COLO668 (cell line): ENCODE data around the gene DYNAP.

Experiments
- DNase-seq: peaks from one replicate; lab custom pipeline; 2025; ENCODE audit not compliant: unreplicated experiment; lab: John Stamatoyannopoulos, UW

DYNAP gene

DNA sequence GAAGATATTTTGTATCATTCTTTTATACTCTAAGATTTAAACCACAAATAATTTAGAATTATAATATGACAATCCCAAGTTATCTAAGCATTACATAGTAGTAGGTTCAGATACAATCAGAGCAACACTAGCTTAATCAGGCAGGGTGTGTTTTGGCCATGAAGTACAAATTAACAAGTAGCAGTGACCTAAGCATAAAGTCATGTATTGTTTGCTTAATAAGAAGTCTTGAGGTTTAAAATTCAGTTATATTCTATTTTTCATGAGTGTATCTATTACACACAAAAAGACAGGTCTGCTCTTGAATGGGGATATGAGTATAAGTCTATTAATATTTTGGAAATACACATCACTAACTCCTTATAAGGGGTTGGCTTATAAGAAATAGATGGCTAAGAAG lies 39.9 kb downstream of the DYNAP start:
- DNase-seq, result no peak

DNA sequence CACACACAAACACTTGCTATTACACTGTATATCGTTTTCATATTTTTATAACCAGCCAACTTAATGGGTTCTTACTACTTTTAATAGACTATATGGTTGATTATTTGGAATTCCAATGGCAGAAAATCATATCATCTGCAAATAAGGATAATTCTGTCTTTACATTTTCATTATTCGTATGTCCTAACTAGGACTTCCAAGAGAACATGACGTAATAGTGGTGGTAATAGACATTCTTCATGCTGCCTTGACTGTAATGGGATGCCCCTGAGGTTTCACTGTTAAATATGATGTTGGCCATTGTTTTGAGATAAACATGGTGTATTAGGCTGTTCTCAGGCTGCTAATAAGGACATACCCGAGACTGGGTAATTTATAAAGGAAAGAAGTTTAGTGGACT lies 45.2 kb downstream of the DYNAP start:
- DNase-seq, result no peak

GRCh38 chr18:54641734-54642133 lies 50.7 kb downstream of the DYNAP start:
- no peak for DNase-seq

DNA sequence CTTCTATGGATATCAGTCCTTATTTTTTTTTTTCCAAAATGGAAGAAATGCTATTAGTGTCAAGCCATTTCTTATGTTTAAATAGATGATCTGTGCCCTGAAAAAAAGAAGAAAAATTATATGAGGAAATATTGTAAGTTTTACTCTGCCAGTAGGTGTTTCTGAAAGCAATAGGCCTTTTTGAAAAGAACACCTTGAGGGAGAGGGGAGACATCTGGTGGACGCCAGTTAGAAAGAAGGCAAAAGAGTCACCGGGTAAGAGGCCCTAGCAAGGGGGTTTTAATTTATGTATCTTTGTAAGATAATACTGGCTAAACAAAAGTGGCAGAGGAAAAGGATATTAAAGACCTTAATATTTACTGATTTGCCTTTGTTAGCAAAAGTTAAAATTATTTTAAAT lies 56.1 kb downstream of the DYNAP start:
- DNase-seq, result peak; percentile 43
